Omental fat pad (tissue), 4 donors: Measurements from ENCODE around the gene FIBCD1. TPM values are rescaled to one million over a fixed set of nuclear protein-coding genes. Genes with fewer than 3 reads are reported as not detected.

Source experiments
- ATAC-seq: fragments of 150-250 bp; one replicate; pipeline ENCODE4 v1.9.1; 2016; ENCODE audit warnings: mild to moderate bottlenecking, moderate library complexity; ENCODE audit not compliant: low FRiP score
- DNase-seq: peaks from one replicate; pipeline ENCODE4 v3.0.0-alpha.2; 2019; ENCODE audit warnings: low spot score
- CTCF ChIP-seq, 3 donors: fragments of 450-650 bp; IDR thresholded peaks; one replicate each; pipeline ENCODE4 v1.5.1; 2016 to 2017; ENCODE audit warnings: antibody characterized with exemption in 3 of 3, mild to moderate bottlenecking in 3 of 3, moderate library complexity in 2 of 3
- total RNA-seq, 4 donors: library from RNA; depleted of rRNA; stranded (reverse); fragments of >200 nt; gene quantifications; one replicate each; pipeline ENCODE4 v1.1.0, GENCODE V29; 2016

FIBCD1 gene
- total RNA-seq, 4 donors from 2014 or later: 1.6 TPM; not detected in 3

- DNase-seq (no peak), ATAC-seq (no peak)
- no peak for TF ChIP-seq CTCF (IDR thresholded peaks at IDR 0.05)
Measured at GRCh38 chr9:130952065-130952762, 13.2 kb upstream of the FIBCD1 start.

GRCh38 chr9:130950039-130950311, 10.9 kb upstream of the FIBCD1 start:
- TF ChIP-seq CTCF (IDR thresholded peaks at IDR 0.05): no peak
- DNase-seq (no peak), ATAC-seq (no peak)

DNA sequence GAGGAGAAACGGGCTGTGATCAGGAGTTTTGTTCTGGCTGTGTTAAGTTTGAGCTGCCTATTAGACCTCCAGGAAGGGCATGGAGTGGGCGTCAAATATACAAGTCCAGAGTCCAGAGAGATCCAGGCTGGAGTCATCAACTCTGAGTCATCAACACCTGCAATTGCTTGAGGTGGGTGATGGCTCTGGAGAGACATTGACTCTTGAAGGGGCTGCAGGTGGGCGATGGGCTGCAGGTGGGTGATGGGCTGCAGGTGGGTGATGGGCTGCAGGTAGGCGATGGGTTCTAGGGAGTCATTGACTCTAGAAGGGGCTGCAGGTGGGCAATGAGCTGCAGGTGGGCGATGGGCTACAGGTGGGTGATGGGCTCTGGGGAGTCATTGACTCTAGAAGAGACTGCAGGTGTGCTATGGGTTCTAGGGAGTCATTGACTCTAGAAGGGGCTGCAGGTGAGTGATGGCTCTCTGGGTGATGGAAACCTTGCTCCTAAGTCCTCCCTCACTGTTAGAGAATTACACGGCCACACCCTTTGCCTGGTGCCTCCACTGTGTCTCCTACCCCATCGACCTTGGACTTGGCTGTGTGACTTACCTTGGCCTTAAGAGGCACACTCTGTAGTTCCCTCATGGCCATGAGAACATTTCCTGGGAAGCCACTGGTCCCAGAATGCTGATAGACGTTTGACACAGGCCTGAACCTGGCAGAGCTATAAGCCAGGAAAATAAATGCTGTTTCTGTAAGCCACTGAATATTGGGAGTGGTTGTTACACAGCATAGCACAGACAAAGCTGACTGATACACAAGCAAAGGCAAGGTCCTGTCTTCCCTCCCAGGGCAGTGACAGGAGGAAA, 10.4 kb upstream of the FIBCD1 start:
- DNase-seq (no peak), ATAC-seq (no peak)
- no peak for TF ChIP-seq CTCF (IDR thresholded peaks at IDR 0.05)

DNA sequence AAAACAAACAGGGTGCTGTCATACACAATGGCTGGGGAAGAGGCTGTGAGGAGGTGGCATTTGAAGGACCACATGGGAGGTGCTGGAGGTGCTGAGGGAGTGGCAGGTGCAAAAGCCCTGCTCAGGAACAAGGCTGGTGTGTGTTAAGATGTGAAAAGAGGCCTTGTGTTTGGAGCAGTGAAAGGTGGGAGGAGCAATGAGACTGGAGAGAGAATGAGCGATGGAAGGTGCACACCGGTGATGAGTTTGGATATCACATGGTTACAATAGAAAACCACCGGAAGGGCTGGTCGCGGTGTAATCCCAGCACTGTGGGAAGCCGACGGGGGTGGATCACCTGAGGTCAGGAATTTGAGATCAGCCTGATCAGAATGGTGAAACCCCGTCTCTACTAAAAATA, 9.2 kb upstream of the FIBCD1 start:
- no peak for ATAC-seq
- DNase-seq: no peak
- no peak for TF ChIP-seq CTCF (IDR thresholded peaks at IDR 0.05)

DNA sequence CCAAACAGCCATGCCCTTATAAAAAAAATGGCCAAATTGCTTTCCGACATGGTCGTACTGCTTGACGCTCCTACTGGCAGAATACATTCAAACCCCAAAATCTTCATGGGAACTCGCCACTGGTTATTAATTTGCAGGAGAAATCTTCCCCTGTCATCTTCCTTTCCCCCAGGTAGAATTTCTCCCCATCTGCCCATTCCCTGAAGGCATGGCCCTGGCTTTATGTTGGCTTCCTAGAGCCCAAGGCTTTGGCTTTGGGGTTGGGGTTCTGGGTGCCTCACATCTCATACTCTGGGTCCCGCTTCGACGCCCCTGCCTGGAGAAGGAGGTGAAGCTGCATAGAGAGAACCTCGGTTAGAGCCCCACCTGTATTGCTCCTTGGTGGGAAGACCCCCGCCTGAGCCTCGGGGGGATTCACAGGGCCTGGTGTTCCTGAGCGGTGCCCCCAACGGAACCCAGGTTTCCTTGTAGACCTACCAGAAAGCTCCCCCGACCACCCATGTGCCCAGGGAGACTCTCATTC, 8.6 kb upstream of the FIBCD1 start:
- ATAC-seq: no peak
- DNase-seq: no peak
- TF ChIP-seq CTCF (IDR thresholded peaks at IDR 0.05): no peak

DNA sequence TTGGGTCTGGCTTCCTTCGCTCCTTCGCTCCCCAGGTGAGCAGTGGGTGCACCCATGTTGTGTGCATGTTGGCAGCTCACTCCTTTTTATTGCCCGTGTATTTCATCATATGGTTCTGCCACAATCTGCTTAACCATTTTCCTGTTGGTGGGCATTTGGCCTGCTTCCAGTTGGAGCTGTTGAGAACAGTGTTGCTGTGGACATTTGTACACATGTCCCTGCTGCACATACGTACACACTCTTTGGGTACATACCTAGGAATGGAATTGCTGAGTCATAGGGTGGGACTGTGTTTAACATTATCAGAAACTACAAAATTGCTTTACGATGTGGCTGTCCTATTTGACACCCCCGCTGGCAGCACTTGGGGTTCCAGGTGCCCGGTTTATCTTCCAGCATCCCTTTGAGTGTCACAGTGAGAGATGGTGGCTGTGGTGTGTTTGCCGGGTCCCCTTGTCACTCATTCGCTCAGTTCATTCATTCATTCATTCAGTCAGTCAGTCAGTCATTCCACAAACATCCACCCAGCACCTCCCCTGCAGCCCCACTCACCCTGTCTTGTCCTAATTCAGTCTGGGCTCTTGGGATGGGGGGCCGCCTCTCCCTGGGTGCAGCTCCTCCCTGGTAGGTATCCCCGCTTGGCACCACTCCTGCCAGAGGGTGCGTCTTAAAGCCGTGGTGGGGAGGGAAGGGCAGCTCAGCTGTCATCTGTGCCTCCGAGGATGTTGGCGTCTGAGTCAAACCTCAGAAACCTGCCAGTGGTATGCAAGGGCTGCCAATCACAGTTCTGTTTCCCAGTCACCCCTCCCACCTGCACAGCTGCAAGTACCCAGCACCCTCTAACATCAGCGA, 7.9 kb upstream of the FIBCD1 start:
- TF ChIP-seq CTCF (IDR thresholded peaks at IDR 0.05): no peak
- DNase-seq (no peak), ATAC-seq (no peak)
